Fibroblast of pulmonary artery (primary cell): Measurements from ENCODE around the gene PIK3R2.

ENCODE experiments used
- DNase-seq: peaks from one replicate; pipeline ENCODE4 v3.0.0-alpha.2; 2010; ENCODE audit warnings: low read depth
- H3K4me3 ChIP-seq: replicated peaks from 2 replicates; pipeline ENCODE4 v1.5.1; 2011; ENCODE audit warnings: low read depth, mild to moderate bottlenecking, control low read depth, low read length, moderate library complexity
- CTCF ChIP-seq: IDR thresholded peaks from 2 replicates; pipeline ENCODE4 v1.5.1; 2011; ENCODE audit warnings: mild to moderate bottlenecking, control low read depth, low read length, inconsistent platforms; ENCODE audit errors: missing control alignments

Gene PIK3R2

DNA sequence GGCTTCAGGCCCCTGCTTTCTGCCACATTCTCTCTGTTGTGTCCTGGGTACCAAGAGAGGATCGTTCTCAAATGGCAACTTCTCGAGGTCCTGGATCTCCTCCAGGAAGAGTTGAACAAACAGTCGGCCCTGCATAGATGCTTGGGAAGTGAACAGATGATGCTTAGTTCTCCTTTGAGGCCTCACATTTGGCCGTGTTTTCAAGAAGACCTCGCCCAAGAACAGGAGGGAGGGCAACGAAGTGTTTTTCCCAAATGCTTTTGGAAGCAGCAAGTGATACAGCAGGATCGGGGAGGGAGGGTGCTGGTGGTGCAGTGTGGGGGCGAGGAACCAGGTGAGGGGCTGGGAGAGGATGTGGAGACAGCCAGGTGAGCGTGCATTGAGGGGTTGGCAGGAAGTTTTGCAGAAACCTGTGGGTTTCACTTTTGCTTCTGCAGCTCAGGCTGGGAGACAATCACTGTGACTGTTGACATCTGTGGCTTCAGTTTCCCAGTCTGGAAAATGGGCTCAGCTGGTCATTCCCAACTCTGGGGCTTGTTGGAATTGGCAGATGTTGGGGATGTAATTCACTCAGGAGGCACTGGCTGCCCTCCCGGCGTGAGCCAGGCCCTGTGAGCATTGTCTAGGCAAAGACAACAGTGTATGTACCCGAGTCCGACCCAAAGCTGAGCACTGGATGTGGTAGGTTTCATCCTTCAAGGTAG is 33.8 kb upstream of the PIK3R2 start:
- no peak for TF ChIP-seq CTCF
- peak; percentile 25 for DNase-seq
- no peak overlapping the region for H3K4me3 ChIP-seq

DNA sequence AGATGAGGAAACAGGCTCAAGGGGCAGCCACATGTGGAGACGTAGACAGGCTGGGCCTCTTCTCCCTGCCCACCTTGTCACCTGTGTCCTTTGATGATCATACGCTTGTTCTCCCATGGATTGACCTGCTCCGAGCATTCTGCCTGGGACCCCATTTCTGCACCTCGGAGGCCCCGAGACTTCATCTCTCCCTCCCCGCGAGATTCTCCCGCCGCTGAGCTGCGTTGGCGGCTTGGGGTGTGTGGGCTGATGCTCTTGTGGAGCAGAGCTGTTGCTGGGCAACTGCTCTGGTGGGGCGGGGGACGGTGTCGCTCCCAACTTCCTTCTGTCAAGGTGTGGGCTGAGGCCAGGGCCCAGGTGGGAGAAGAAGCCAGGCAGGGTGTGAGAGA is 33.3 kb upstream of the PIK3R2 start:
- no peak overlapping the region for H3K4me3 ChIP-seq
- TF ChIP-seq CTCF: no peak
- DNase-seq: no peak

- H3K4me3 ChIP-seq: no peak overlapping the region
- no peak for TF ChIP-seq CTCF
- no peak for DNase-seq
Observed at GRCh38 chr19:18120127-18120526, 32.8 kb upstream of the PIK3R2 start.

DNA sequence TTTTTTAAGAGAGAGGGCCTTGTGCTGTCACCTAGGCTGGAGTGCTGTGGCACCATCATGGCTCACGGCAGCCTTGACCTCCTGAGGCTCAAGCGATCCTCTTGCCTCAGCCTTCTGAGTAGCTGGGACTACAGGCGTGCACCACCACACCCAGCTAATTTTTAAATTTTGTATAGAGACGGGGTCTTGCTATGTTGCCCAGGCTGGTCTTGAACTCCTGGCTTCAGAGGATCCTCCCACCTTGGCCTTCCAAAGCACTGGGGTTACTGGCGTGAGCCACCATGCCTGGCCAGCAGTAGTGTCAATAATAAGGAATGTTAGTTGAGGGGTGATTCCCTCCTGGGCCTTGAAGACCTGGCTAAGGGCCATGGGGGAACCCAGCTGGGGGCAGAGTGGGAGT is 31.8 kb upstream of the PIK3R2 start:
- no peak for DNase-seq
- H3K4me3 ChIP-seq: no peak overlapping the region
- no peak for TF ChIP-seq CTCF

GRCh38 chr19:18122424-18122823 is 30.5 kb upstream of the PIK3R2 start:
- H3K4me3 ChIP-seq: no peak overlapping the region
- no peak for DNase-seq
- no peak for TF ChIP-seq CTCF

DNA sequence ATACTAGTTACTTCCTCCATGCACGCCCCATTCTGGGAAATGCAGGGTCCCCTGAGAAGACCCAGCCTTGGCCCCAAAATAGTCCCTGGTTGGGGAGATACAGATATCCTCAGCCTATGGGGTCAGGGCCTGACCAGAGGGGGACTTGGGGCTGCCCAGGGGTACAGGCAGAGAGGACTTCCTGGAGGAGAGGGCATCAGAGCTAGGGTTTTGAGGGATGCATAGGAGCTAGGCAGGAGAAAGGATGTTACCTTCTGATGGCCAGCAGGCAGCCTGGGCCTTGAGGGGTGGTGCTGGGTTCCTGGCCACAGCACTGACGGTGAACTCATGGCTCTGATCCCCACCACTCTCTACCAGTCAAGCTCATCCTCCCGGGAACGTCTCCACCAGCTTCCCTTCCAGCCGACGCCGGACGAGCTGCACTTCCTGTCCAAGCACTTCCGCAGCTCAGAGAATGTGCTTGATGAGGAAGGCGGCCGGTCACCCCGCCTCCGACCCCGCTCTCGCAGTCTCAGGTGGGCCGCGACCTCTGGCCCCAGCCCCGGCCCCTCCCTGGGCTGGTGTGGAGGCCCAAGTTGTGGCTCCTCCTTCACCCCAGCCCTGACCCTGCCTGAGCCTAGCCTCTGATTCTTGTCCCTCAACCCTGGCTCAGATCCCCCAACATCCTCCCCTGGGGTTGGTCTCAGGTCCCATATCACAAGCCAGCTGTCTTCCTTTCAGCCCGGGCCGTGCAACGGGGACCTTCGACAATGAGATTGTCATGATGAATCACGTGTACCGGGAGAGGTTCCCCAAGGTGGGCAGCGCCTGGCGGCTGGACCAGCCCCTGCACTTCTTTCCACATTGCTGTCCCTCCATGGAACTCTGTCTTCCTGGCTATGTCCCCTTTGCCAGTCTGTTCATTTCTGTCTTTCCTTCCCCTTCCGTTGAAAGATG is 29.8 kb upstream of the PIK3R2 start:
- TF ChIP-seq CTCF: no peak
- no peak for DNase-seq
- H3K4me3 ChIP-seq: no peak overlapping the region
